Measurements from ENCODE around the gene SMURF2.

- no peak for TF ChIP-seq CTBP1 (IDR thresholded peaks at IDR 0.05; ENCODE audit: borderline replicate concordance)
- no peak for TF ChIP-seq FOXK2 (IDR thresholded peaks at IDR 0.05)
- TF ChIP-seq FOXM1 (IDR thresholded peaks at IDR 0.05; ENCODE audit: borderline replicate concordance), result no peak
- no peak for TF ChIP-seq FOXA1 (IDR thresholded peaks at IDR 0.05)
- no peak for TF ChIP-seq TARDBP (IDR thresholded peaks at IDR 0.05)
- TF ChIP-seq L3MBTL2 (conservative IDR thresholded peaks at IDR 0.05), result no peak
- no peak for TF ChIP-seq BHLHE40 (IDR thresholded peaks at IDR 0.05; ENCODE audit: borderline replicate concordance)
- TF ChIP-seq ARNT (IDR thresholded peaks at IDR 0.05), result no peak
- TF ChIP-seq NFRKB (IDR thresholded peaks at IDR 0.05), result no peak
- no peak for TF ChIP-seq SP1 (IDR thresholded peaks at IDR 0.05)
- TF ChIP-seq PKNOX1 (IDR thresholded peaks at IDR 0.05), result no peak
- no peak for TF ChIP-seq HDGF (IDR thresholded peaks at IDR 0.05; ENCODE audit: borderline replicate concordance)
Measured at GRCh38 chr17:64538508-64539130, 123.5 kb downstream of the SMURF2 start.
